Measurements from ENCODE around the gene ZFP92. TPM values are rescaled to one million over a fixed set of nuclear protein-coding genes. Genes with fewer than 3 reads are reported as not detected.

ZFP92 gene
- total and polyA plus RNA-seq, 10 of the 15 experiments (the other 5 are each of a cell fraction or from before 2014, with no cell fraction given) = 0.02 to 1.6 (median 0.09) TPM; not detected in 2

DNA sequence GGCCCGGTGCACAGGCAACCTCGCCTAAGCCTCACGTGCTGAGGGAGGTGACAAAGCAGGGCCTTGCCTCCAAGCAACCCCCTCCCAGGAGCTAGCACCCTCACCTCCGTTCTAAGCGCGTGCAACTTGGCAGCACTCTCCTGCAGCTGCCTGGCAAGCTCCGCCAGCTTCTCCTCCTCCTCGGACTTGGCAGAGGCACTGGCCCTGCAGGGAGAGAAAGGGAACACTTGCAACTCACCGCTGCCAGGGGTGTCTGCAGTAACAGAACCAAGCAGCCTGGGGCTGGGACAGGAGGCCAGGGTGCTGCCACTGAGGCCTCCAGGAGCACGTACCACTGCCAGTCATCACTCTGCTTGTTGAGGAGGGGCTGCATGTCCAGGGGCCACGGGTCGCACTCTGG, 44.9 kb downstream of the ZFP92 start:
- ChIA-PET CTCF (no interaction called here), POLR2A (no interaction called here), RAD21 (ENCODE audit: unreplicated experiment) (no interaction called here), SMC1A (ENCODE audit: uncharacterized antibody, unreplicated experiment) (no interaction called here)
- TF ChIP-seq, protein P1, sequence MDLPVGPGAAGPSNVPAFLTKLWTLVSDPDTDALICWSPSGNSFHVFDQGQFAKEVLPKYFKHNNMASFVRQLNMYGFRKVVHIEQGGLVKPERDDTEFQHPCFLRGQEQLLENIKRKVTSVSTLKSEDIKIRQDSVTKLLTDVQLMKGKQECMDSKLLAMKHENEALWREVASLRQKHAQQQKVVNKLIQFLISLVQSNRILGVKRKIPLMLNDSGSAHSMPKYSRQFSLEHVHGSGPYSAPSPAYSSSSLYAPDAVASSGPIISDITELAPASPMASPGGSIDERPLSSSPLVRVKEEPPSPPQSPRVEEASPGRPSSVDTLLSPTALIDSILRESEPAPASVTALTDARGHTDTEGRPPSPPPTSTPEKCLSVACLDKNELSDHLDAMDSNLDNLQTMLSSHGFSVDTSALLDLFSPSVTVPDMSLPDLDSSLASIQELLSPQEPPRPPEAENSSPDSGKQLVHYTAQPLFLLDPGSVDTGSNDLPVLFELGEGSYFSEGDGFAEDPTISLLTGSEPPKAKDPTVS (IDR thresholded peaks at IDR 0.05; ENCODE audit: low read depth, low read length) = no peak
- no peak for TF ChIP-seq CEBPB (IDR thresholded peaks at IDR 0.05; ENCODE audit: borderline replicate concordance in 1 of 2, low read depth in 2 of 2, low read length in 2 of 2)
- no peak for TF ChIP-seq NBN (IDR thresholded peaks at IDR 0.05)
- TF ChIP-seq, protein P2, sequence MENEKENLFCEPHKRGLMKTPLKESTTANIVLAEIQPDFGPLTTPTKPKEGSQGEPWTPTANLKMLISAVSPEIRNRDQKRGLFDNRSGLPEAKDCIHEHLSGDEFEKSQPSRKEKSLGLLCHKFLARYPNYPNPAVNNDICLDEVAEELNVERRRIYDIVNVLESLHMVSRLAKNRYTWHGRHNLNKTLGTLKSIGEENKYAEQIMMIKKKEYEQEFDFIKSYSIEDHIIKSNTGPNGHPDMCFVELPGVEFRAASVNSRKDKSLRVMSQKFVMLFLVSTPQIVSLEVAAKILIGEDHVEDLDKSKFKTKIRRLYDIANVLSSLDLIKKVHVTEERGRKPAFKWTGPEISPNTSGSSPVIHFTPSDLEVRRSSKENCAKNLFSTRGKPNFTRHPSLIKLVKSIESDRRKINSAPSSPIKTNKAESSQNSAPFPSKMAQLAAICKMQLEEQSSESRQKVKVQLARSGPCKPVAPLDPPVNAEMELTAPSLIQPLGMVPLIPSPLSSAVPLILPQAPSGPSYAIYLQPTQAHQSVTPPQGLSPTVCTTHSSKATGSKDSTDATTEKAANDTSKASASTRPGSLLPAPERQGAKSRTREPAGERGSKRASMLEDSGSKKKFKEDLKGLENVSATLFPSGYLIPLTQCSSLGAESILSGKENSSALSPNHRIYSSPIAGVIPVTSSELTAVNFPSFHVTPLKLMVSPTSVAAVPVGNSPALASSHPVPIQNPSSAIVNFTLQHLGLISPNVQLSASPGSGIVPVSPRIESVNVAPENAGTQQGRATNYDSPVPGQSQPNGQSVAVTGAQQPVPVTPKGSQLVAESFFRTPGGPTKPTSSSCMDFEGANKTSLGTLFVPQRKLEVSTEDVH (IDR thresholded peaks at IDR 0.05; ENCODE audit: low read depth, partially characterized antibody) = no peak
- TF ChIP-seq RCOR1 (conservative IDR thresholded peaks at IDR 0.05; ENCODE audit: low read depth, low read length) = no peak
- no peak for TF ChIP-seq ATF7 (IDR thresholded peaks at IDR 0.05; ENCODE audit: low read depth)
- TF ChIP-seq BMI1 (IDR thresholded peaks at IDR 0.05; ENCODE audit: borderline replicate concordance) = no peak
- TF ChIP-seq TAF1 (IDR thresholded peaks at IDR 0.05; ENCODE audit: borderline replicate concordance, low read depth, low read length) = no peak
- TF ChIP-seq, protein P3, sequence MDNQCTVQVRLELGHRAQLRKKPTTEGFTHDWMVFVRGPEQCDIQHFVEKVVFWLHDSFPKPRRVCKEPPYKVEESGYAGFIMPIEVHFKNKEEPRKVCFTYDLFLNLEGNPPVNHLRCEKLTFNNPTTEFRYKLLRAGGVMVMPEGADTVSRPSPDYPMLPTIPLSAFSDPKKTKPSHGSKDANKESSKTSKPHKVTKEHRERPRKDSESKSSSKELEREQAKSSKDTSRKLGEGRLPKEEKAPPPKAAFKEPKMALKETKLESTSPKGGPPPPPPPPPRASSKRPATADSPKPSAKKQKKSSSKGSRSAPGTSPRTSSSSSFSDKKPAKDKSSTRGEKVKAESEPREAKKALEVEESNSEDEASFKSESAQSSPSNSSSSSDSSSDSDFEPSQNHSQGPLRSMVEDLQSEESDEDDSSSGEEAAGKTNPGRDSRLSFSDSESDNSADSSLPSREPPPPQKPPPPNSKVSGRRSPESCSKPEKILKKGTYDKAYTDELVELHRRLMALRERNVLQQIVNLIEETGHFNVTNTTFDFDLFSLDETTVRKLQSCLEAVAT (IDR thresholded peaks at IDR 0.05) = no peak
- TF ChIP-seq RAD21 (IDR thresholded peaks at IDR 0.05; ENCODE audit: insufficient read depth, low read depth, low read length) = no peak
- no peak for TF ChIP-seq SREBF2 (IDR thresholded peaks at IDR 0.05; ENCODE audit: low read length)
- TF ChIP-seq, protein P4, sequence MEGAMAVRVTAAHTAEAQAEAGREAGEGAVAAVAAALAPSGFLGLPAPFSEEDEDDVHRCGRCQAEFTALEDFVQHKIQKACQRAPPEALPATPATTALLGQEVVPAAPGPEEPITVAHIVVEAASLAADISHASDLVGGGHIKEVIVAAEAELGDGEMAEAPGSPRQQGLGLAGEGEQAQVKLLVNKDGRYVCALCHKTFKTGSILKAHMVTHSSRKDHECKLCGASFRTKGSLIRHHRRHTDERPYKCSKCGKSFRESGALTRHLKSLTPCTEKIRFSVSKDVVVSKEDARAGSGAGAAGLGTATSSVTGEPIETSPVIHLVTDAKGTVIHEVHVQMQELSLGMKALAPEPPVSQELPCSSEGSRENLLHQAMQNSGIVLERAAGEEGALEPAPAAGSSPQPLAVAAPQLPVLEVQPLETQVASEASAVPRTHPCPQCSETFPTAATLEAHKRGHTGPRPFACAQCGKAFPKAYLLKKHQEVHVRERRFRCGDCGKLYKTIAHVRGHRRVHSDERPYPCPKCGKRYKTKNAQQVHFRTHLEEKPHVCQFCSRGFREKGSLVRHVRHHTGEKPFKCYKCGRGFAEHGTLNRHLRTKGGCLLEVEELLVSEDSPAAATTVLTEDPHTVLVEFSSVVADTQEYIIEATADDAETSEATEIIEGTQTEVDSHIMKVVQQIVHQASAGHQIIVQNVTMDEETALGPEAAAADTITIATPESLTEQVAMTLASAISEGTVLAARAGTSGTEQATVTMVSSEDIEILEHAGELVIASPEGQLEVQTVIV (IDR thresholded peaks at IDR 0.05; ENCODE audit: borderline replicate concordance, partially characterized antibody) = no peak
- no peak for TF ChIP-seq MYB (IDR thresholded peaks at IDR 0.05; ENCODE audit: borderline replicate concordance, low read depth, low read length)
- no peak for TF ChIP-seq ZNF274 (IDR thresholded peaks at IDR 0.05; ENCODE audit: insufficient read depth, insufficient read length)
- no peak for TF ChIP-seq MXI1 (IDR thresholded peaks at IDR 0.05; ENCODE audit: low read depth, low read length)
- no peak for TF ChIP-seq EZH2 (IDR thresholded peaks at IDR 0.05; ENCODE audit: borderline replicate concordance, control insufficient read depth, low read depth, low read length)
- TF ChIP-seq DPF2 (IDR thresholded peaks at IDR 0.05) = no peak
- ATAC-seq = no peak
- in situ Hi-C loops (cut with MboI) (no loop called here), intact Hi-C loops (cut with micrococcal nuclease; ENCODE audit: unreplicated experiment) (no loop called here)
- no TSS peak for BruUV-seq (replicated peaks)
- Histone ChIP-seq H3K9ac (ENCODE audit: control insufficient read depth, insufficient read depth, low read length) (no peak overlapping the region), H4K20me1 (ENCODE audit: control insufficient read depth, insufficient read depth) (no peaks in the 10 kb centered on the region), H3K36me3 (ENCODE audit: control insufficient read depth in 2 of 2, insufficient read depth in 2 of 2, low read length in 1 of 2) (peaks cover 0 to 2% of the 10 kb centered on the region in 2 experiments; a peak in 2 of 4 replicates), H3K4me1 (ENCODE audit: control insufficient read depth, insufficient read depth, low read length) (no peaks in the 10 kb centered on the region), H3K9me3 (replicated peaks; ENCODE audit: control insufficient read depth, insufficient read depth, low read length) (no peaks in the 10 kb centered on the region), H3K27me3 (replicated peaks in 1 of 2; ENCODE audit: control insufficient read depth in 2 of 2, insufficient read depth in 2 of 2, low read length in 1 of 2) (no peaks in the 10 kb centered on the region), H3K4me3 (no peak overlapping the region), H3K27ac (ENCODE audit: control insufficient read depth, insufficient read depth) (no peak overlapping the region), H3K4me2 (ENCODE audit: control insufficient read depth, insufficient read depth) (no peak overlapping the region), H3K79me2 (ENCODE audit: control insufficient read depth, insufficient read depth, low read length) (no peaks in the 10 kb centered on the region), H2AFZ (ENCODE audit: control insufficient read depth, low read depth, low read length) (no peak overlapping the region)
- FAIRE-seq = no peak
- DNase-seq (ENCODE audit: low read depth, low spot score) = no peak
- WGBS (ENCODE audit: insufficient coverage, insufficient replicate concordance, low lambda C conversion rate, missing lambda C conversion rate) = 77% methylated on average over 12 of the region's 12 CpGs
